ENCODE results near the gene NUDC. TPM values are rescaled to one million over a fixed set of nuclear protein-coding genes. Genes with fewer than 3 reads are reported as not detected.

NUDC gene
- total and polyA plus RNA-seq, 2 of the 13 experiments (the other 11 are each of a cell fraction or from before 2014, with no cell fraction given) = 34.7 to 104 TPM

- no peak for TF ChIP-seq AFF4 (CRISPR knock-in tag; IDR thresholded peaks at IDR 0.05)
- peak; percentile 98 for TF ChIP-seq GFI1 (CRISPR knock-in tag; IDR thresholded peaks at IDR 0.05; ENCODE audit: borderline replicate concordance)
- no peak for TF ChIP-seq XBP1 (CRISPR knock-in tag; IDR thresholded peaks at IDR 0.05)
- TF ChIP-seq MED1 (CRISPR knock-in tag; IDR thresholded peaks at IDR 0.05) = peak; percentile 99
- TF ChIP-seq ZNF740 (CRISPR knock-in tag; IDR thresholded peaks at IDR 0.05) = no peak
- TF ChIP-seq TFDP2 (CRISPR knock-in tag; IDR thresholded peaks at IDR 0.05) = no peak; the same call in none of the 2 replicates
- peak; percentile 79 for TF ChIP-seq FOXA3 (CRISPR knock-in tag; IDR thresholded peaks at IDR 0.05)
- TF ChIP-seq ATF6 (CRISPR knock-in tag; conservative IDR thresholded peaks at IDR 0.05) = no peak
- no peak for TF ChIP-seq ZNF280B (CRISPR knock-in tag; IDR thresholded peaks at IDR 0.05; ENCODE audit: borderline replicate concordance)
- TF ChIP-seq HNF1A (IDR thresholded peaks at IDR 0.05; ENCODE audit: low read depth) = peak; percentile 69
- peak; percentile 94 for TF ChIP-seq HNF1A (CRISPR knock-in tag; IDR thresholded peaks at IDR 0.05; ENCODE audit: borderline replicate concordance)
- TF ChIP-seq MAZ (IDR thresholded peaks at IDR 0.05; ENCODE audit: borderline replicate concordance, low read depth, low read length) = peak; percentile 46
- TF ChIP-seq MAZ (CRISPR knock-in tag; IDR thresholded peaks at IDR 0.05; ENCODE audit: low read depth) = peak; percentile 84; the same call in 1 of the 2 replicates
- TF ChIP-seq ZNF576 (CRISPR knock-in tag; IDR thresholded peaks at IDR 0.05) = no peak
- no peak for TF ChIP-seq ZFAT (CRISPR knock-in tag; conservative IDR thresholded peaks at IDR 0.05)
Measured at GRCh38 chr1:26938004-26938658, 16.6 kb downstream of the NUDC start (continued).

Measured in HepG2 (cell line).